GM23338 (cell line): ENCODE results near the gene KREMEN2. TPM values are rescaled to one million over a fixed set of nuclear protein-coding genes. Genes with fewer than 3 reads are reported as not detected.

Experiments
- polyA plus RNA-seq: library from polyadenylated mRNA; unstranded; fragments of >200 nt; fragmentation: Nextera tagmentation; extraction: Ambion mirVana; gene quantifications from 2 replicates; pipeline ENCODE4 v1.2.1, GENCODE V29; 2016
- total RNA-seq: library from RNA; depleted of rRNA; stranded (reverse); fragments of >200 nt; shearing (Covaris generic); gene quantifications from 2 replicates; pipeline ENCODE4 v1.2.3, GENCODE V29; 2014
- TF ChIP-seq, protein P1 (sequence below): fragments of 250-450 bp; sonication (Bioruptor Pico); IDR thresholded peaks from 2 replicates; pipeline ENCODE4 v1.5.0; 2020; ENCODE audit warnings: mild to moderate bottlenecking, moderate library complexity
- TF ChIP-seq, protein P2 (sequence below): IDR thresholded peaks from one replicate; pipeline ENCODE4 v1.6.1; 2018; ENCODE audit warnings: antibody characterized with exemption; ENCODE audit not compliant: unreplicated experiment
- TF ChIP-seq, protein P3 (sequence below), 2 experiments: fragments of 200-600 bp in 1 of 2; sonication (generic) in 1 of 2; conservative IDR thresholded peaks; 2 replicates each; pipeline versions ENCODE4 v1.5.1 to v1.6.1; 2016 to 2017; ENCODE audit warnings: antibody characterized with exemption in 2 of 2, low read depth in 2 of 2, mild to moderate bottlenecking in 2 of 2, moderate library complexity in 1 of 2

KREMEN2 gene
- total and polyA plus RNA-seq, 2 experiments from 2014 or later: 4.9 to 16.1 TPM

DNA sequence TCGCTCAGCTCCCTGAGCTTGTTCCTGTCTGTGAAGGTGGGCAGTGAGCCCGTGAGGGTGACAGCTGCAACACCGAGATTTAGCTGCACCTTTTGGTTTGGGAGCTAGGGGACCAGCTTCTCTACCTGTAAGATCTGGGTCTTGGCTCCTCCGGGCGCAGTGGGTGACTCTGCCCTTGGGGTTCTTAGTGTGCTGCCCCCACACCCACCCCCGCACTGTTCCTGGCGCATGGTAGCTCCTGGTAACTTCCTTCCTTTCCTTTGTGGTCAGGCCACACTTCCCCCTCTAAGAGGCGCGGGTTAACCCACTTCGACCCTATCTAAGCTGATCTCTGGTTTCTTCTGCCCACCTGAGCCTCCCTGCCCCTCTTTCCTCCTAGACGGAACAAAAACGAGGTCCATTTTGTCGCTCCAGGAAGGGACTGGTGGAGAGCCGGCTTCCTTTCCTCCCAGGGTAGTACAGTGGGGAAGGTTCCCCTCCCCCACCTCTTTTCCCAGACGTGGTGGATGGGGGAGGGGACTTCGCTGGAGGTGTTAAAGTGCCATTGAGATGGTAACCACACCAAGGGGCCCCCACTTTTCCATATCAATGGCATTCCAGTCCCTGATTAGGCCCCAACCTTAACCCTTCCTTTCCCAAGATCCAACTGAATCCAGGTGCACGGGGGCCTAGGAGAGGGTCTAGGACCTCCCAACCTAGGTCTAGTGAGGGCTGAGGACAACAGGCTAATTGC, 44.0 kb downstream of the KREMEN2 start (continued):
- TF ChIP-seq, protein P1, sequence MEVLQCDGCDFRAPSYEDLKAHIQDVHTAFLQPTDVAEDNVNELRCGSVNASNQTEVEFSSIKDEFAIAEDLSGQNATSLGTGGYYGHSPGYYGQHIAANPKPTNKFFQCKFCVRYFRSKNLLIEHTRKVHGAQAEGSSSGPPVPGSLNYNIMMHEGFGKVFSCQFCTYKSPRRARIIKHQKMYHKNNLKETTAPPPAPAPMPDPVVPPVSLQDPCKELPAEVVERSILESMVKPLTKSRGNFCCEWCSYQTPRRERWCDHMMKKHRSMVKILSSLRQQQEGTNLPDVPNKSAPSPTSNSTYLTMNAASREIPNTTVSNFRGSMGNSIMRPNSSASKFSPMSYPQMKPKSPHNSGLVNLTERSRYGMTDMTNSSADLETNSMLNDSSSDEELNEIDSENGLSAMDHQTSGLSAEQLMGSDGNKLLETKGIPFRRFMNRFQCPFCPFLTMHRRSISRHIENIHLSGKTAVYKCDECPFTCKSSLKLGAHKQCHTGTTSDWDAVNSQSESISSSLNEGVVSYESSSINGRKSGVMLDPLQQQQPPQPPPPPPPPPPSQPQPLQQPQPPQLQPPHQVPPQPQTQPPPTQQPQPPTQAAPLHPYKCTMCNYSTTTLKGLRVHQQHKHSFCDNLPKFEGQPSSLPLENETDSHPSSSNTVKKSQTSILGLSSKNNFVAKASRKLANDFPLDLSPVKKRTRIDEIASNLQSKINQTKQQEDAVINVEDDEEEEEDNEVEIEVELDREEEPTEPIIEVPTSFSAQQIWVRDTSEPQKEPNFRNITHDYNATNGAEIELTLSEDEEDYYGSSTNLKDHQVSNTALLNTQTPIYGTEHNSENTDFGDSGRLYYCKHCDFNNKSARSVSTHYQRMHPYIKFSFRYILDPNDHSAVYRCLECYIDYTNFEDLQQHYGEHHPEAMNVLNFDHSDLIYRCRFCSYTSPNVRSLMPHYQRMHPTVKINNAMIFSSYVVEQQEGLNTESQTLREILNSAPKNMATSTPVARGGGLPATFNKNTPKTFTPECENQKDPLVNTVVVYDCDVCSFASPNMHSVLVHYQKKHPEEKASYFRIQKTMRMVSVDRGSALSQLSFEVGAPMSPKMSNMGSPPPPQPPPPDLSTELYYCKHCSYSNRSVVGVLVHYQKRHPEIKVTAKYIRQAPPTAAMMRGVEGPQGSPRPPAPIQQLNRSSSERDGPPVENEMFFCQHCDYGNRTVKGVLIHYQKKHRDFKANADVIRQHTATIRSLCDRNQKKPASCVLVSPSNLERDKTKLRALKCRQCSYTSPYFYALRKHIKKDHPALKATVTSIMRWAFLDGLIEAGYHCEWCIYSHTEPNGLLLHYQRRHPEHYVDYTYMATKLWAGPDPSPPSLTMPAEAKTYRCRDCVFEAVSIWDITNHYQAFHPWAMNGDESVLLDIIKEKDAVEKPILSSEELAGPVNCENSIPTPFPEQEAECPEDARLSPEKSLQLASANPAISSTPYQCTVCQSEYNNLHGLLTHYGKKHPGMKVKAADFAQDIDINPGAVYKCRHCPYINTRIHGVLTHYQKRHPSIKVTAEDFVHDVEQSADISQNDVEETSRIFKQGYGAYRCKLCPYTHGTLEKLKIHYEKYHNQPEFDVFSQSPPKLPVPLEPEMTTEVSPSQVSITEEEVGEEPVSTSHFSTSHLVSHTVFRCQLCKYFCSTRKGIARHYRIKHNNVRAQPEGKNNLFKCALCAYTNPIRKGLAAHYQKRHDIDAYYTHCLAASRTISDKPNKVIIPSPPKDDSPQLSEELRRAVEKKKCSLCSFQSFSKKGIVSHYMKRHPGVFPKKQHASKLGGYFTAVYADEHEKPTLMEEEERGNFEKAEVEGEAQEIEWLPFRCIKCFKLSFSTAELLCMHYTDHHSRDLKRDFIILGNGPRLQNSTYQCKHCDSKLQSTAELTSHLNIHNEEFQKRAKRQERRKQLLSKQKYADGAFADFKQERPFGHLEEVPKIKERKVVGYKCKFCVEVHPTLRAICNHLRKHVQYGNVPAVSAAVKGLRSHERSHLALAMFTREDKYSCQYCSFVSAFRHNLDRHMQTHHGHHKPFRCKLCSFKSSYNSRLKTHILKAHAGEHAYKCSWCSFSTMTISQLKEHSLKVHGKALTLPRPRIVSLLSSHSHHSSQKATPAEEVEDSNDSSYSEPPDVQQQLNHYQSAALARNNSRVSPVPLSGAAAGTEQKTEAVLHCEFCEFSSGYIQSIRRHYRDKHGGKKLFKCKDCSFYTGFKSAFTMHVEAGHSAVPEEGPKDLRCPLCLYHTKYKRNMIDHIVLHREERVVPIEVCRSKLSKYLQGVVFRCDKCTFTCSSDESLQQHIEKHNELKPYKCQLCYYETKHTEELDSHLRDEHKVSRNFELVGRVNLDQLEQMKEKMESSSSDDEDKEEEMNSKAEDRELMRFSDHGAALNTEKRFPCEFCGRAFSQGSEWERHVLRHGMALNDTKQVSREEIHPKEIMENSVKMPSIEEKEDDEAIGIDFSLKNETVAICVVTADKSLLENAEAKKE (CRISPR knock-in tag): no peak
- TF ChIP-seq, protein P2, sequence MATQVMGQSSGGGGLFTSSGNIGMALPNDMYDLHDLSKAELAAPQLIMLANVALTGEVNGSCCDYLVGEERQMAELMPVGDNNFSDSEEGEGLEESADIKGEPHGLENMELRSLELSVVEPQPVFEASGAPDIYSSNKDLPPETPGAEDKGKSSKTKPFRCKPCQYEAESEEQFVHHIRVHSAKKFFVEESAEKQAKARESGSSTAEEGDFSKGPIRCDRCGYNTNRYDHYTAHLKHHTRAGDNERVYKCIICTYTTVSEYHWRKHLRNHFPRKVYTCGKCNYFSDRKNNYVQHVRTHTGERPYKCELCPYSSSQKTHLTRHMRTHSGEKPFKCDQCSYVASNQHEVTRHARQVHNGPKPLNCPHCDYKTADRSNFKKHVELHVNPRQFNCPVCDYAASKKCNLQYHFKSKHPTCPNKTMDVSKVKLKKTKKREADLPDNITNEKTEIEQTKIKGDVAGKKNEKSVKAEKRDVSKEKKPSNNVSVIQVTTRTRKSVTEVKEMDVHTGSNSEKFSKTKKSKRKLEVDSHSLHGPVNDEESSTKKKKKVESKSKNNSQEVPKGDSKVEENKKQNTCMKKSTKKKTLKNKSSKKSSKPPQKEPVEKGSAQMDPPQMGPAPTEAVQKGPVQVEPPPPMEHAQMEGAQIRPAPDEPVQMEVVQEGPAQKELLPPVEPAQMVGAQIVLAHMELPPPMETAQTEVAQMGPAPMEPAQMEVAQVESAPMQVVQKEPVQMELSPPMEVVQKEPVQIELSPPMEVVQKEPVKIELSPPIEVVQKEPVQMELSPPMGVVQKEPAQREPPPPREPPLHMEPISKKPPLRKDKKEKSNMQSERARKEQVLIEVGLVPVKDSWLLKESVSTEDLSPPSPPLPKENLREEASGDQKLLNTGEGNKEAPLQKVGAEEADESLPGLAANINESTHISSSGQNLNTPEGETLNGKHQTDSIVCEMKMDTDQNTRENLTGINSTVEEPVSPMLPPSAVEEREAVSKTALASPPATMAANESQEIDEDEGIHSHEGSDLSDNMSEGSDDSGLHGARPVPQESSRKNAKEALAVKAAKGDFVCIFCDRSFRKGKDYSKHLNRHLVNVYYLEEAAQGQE: peak; percentile 36
- TF ChIP-seq, protein P3, sequence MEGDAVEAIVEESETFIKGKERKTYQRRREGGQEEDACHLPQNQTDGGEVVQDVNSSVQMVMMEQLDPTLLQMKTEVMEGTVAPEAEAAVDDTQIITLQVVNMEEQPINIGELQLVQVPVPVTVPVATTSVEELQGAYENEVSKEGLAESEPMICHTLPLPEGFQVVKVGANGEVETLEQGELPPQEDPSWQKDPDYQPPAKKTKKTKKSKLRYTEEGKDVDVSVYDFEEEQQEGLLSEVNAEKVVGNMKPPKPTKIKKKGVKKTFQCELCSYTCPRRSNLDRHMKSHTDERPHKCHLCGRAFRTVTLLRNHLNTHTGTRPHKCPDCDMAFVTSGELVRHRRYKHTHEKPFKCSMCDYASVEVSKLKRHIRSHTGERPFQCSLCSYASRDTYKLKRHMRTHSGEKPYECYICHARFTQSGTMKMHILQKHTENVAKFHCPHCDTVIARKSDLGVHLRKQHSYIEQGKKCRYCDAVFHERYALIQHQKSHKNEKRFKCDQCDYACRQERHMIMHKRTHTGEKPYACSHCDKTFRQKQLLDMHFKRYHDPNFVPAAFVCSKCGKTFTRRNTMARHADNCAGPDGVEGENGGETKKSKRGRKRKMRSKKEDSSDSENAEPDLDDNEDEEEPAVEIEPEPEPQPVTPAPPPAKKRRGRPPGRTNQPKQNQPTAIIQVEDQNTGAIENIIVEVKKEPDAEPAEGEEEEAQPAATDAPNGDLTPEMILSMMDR (conservative IDR thresholded peaks at IDR 0.05; ENCODE audit: low read depth in 2 of 2): no peak
